ENCODE data around the gene KIF13A. TPM values are rescaled to one million over a fixed set of nuclear protein-coding genes. Genes with fewer than 3 reads are reported as not detected.

The KIF13A gene
- total RNA-seq, 1 experiment from 2014 or later, result 14.1 TPM

DNA sequence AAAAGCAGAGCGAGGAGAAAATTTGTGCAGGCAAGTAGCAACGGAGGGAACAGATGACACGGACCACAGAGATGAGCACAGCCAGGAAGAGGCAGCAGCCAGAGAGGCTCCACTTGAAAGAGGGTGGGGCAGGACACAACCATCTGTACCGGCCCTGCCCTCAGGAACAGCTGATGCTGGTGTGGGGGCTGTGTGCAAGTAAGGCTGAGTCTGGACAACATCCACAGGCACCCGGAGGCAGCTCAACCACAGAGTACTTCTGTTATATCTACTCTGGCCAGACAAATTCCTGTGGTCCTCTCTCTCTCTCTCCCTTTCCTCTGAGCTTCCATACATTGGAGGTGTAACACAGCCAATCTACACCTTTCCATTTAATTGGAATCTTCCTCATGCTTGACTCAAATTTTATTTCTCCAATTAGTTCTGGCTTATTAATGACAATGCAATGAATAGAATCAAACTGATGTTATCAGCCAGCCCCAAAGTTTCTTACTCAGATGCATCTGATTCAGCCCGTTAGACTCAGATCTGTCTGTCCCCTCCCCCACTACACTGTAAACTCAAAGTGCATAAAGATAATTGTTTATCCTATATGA is 24.9 kb downstream of the KIF13A start:
- intact Hi-C loops (cut with micrococcal nuclease; ENCODE audit: unreplicated experiment), result no loop called here
- CTCF ChIA-PET, result no interaction called here
- Mint-ChIP-seq H3K4me3 (ENCODE audit: low read depth, unreplicated experiment) (no peak overlapping the region), H3K36me3 (ENCODE audit: insufficient read depth, unreplicated experiment) (no peaks in the 10 kb centered on the region), H3K9me3 (ENCODE audit: low read depth, unreplicated experiment) (no peaks in the 10 kb centered on the region), H3K4me1 (ENCODE audit: low read depth, unreplicated experiment) (no peaks in the 10 kb centered on the region), H3K27me3 (ENCODE audit: unreplicated experiment) (no peaks in the 10 kb centered on the region), H3K27ac (ENCODE audit: unreplicated experiment) (no peak overlapping the region)
- no TSS peak for BruUV-seq (replicated peaks)
- TF ChIP-seq, protein P1, sequence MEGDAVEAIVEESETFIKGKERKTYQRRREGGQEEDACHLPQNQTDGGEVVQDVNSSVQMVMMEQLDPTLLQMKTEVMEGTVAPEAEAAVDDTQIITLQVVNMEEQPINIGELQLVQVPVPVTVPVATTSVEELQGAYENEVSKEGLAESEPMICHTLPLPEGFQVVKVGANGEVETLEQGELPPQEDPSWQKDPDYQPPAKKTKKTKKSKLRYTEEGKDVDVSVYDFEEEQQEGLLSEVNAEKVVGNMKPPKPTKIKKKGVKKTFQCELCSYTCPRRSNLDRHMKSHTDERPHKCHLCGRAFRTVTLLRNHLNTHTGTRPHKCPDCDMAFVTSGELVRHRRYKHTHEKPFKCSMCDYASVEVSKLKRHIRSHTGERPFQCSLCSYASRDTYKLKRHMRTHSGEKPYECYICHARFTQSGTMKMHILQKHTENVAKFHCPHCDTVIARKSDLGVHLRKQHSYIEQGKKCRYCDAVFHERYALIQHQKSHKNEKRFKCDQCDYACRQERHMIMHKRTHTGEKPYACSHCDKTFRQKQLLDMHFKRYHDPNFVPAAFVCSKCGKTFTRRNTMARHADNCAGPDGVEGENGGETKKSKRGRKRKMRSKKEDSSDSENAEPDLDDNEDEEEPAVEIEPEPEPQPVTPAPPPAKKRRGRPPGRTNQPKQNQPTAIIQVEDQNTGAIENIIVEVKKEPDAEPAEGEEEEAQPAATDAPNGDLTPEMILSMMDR (IDR thresholded peaks at IDR 0.05; ENCODE audit: unreplicated experiment), result no peak
- no peak for DNase-seq

- Mint-ChIP-seq H3K9me3 (ENCODE audit: low read depth, unreplicated experiment) (no peaks in the 10 kb centered on the region), H3K27me3 (ENCODE audit: unreplicated experiment) (no peaks in the 10 kb centered on the region), H3K36me3 (ENCODE audit: insufficient read depth, unreplicated experiment) (no peaks in the 10 kb centered on the region), H3K27ac (ENCODE audit: unreplicated experiment) (no peak overlapping the region), H3K4me3 (ENCODE audit: low read depth, unreplicated experiment) (no peak overlapping the region), H3K4me1 (ENCODE audit: low read depth, unreplicated experiment) (no peaks in the 10 kb centered on the region)
- TF ChIP-seq, protein P1 (IDR thresholded peaks at IDR 0.05; ENCODE audit: unreplicated experiment), result no peak
- intact Hi-C loops (cut with micrococcal nuclease; ENCODE audit: unreplicated experiment), result no loop called here
- CTCF ChIA-PET, result no interaction called here
- BruUV-seq (replicated peaks), result no TSS peak
- no peak for DNase-seq
These were observed 28.1 kb downstream of the KIF13A start for GRCh38 chr6:17959302-17959701.

GRCh38 chr6:17957904-17958620 is 29.4 kb downstream of the KIF13A start:
- no TSS peak for BruUV-seq (replicated peaks)
- no peak overlapping the region for H3K27ac Mint-ChIP-seq (ENCODE audit: unreplicated experiment)
- CTCF ChIA-PET, result no interaction called here

DNA sequence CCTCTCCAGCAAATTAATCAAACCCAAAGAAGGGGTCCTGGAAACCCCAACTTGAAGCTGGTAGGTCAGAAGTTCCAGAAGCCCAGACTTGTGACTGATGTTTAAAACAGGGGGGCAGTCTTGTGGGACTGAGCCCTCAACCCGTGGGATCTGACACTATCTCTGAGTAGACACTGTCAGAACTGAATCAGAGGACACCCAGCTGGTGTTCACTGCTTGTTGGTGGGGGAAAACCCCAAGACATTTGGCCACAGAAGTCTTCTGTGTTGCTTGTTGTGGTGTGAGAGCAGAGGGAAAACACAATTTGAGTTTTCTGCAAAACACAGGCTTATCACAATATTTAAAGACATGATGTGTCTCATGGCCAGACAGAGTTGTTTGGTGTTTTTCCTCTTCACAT is 29.9 kb downstream of the KIF13A start:
- no peaks in the 10 kb centered on the region for H3K27me3 Mint-ChIP-seq (ENCODE audit: unreplicated experiment)
- TF ChIP-seq, protein P1 (IDR thresholded peaks at IDR 0.05; ENCODE audit: unreplicated experiment), result no peak
- no TSS peak for BruUV-seq (replicated peaks)
- no peaks in the 10 kb centered on the region for H3K4me1 Mint-ChIP-seq (ENCODE audit: low read depth, unreplicated experiment)
- DNase-seq, result no peak
- intact Hi-C loops (cut with micrococcal nuclease; ENCODE audit: unreplicated experiment), result no loop called here
- H3K9me3 Mint-ChIP-seq (ENCODE audit: low read depth, unreplicated experiment), result no peaks in the 10 kb centered on the region
- H3K4me3 Mint-ChIP-seq (ENCODE audit: low read depth, unreplicated experiment), result no peak overlapping the region
- CTCF ChIA-PET, result no interaction called here
- H3K27ac Mint-ChIP-seq (ENCODE audit: unreplicated experiment), result no peak overlapping the region
- H3K36me3 Mint-ChIP-seq (ENCODE audit: insufficient read depth, unreplicated experiment), result no peaks in the 10 kb centered on the region

More at GRCh38 chr6:17957904-17958620, 29.4 kb downstream of the KIF13A start:
- H3K4me1 Mint-ChIP-seq (ENCODE audit: low read depth, unreplicated experiment), result no peaks in the 10 kb centered on the region
- no peaks in the 10 kb centered on the region for H3K36me3 Mint-ChIP-seq (ENCODE audit: insufficient read depth, unreplicated experiment)
- intact Hi-C loops (cut with micrococcal nuclease; ENCODE audit: unreplicated experiment), result no loop called here
- TF ChIP-seq, protein P1 (IDR thresholded peaks at IDR 0.05; ENCODE audit: unreplicated experiment), result no peak
- H3K9me3 Mint-ChIP-seq (ENCODE audit: low read depth, unreplicated experiment), result no peaks in the 10 kb centered on the region
- no peak for DNase-seq
- H3K27me3 Mint-ChIP-seq (ENCODE audit: unreplicated experiment), result no peaks in the 10 kb centered on the region
- H3K4me3 Mint-ChIP-seq (ENCODE audit: low read depth, unreplicated experiment), result no peak overlapping the region

Measured in Calu3 (cell line).